GM20000 (cell line): ENCODE data around the gene RNU6-9.
A peak's percentile ranks its signal among the peaks of the same experiment; 100 is the strongest.

Experiments
- DNase-seq: peaks from one replicate; pipeline ENCODE4 v3.0.0; 2012; ENCODE audit warnings: low spot score
- CTCF ChIP-seq: IDR thresholded peaks from 2 replicates; pipeline ENCODE4 v1.5.1; 2012; ENCODE audit warnings: mild to moderate bottlenecking, control low read depth; ENCODE audit errors: extremely low read depth, missing control alignments

The RNU6-9 gene

DNA sequence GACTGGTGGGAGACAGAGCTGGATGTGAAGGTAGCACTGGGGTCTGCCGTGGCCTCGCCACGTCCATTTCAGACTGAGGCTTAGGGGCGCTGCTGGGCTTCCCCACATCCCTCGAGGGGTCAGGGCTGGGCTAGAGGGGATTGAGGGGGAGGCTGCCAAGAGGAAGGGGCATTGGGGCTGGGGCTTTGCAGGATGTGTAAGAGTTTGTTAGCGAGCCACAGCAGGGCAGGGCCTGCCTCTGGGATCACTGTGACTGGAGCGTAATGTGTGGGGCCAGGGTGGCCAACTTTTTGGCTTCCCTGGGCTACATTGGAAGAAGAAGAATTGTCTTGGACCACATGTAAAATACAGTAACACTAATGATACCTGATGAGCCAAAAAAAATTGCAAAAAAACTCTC is 46.6 kb downstream of the RNU6-9 start:
- TF ChIP-seq CTCF = no peak
- no peak for DNase-seq

DNA sequence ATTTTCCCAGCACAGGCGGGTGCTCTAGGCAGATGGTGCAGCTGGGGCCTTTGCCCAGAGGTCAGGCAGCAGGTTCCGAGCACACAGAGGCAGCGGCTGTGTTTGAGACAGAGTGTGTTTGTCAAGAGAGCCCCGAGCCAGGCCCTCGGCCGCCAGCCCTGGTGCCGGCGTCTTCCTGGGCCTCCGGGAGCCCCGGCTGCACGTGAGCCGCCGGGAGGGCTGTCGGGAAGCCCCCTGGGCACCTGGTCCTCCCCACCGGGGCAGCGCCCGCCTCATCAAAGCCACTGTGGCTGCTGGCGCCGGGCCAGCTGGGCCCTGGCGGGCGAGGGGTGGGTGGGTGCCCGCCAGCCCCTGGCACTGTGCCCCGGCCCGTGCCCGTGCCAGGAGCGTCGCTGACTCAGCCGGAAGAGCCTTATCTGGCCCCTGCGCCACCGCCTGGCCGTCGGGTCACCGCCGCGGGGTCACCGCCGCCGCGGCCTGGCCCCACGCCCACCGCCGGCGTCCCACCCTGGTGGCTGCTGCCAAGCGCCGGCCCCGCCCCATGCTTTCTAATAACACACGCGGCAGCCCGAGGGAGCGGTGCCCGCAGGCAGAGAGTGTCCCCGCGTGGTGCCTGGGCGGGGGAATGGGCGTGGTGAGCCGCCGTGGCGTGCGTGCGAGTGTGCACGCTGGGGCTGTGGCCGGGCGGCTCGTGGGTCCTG is 47.5 kb downstream of the RNU6-9 start:
- no peak for TF ChIP-seq CTCF
- DNase-seq = peak; percentile 64

- TF ChIP-seq CTCF = no peak
- DNase-seq = no peak
Observed at GRCh38 chr19:941292-942132, 48.2 kb downstream of the RNU6-9 start.

DNA sequence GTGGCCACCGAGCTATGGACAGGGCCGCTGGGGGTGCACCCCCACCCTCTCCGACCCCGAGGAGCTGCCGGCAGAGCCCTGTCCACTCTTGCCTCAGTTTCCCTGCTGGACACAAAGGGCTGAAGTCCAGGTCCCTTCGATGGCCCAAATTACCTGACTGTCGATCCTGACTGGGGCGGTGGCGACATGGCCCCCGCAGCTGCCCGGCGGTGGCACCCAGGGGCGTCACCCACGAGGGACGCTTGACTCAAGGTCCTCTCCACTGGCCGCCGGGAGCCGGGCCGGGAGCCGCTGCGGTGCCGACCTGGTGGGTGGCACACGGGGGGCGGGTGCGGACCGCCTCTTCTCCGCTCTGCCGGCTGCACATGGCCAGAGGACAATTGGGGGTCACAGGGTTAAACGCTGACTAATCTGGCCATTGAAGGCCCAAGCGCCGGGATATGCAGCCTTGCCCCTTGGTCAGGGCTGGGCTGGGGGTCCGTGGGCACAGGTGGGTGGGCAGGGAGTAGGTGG is 48.9 kb downstream of the RNU6-9 start:
- no peak for DNase-seq

More for the DNA sequence above, 48.9 kb downstream of the RNU6-9 start:
- TF ChIP-seq CTCF = no peak
